ENCODE data around the gene S100A9.
"Not testable (repeated sequence)": the region's sequence is repeated elsewhere in the genome, so short reads cannot be mapped to it uniquely, and the experiment has no call there.

Gene S100A9

GRCh38 chr1:153399401-153400055 is 41.9 kb downstream of the S100A9 start:
- H3K4me3 ChIP-seq (ENCODE audit: low read depth, low read length), result no peak overlapping the region
- no peak for TF ChIP-seq CTCF (IDR thresholded peaks at IDR 0.05; ENCODE audit: low read depth, low read length)

GRCh38 chr1:153400244-153400643 is 42.6 kb downstream of the S100A9 start:
- H3K4me3 ChIP-seq (ENCODE audit: low read depth, low read length), result no peak overlapping the region
- no peak for TF ChIP-seq CTCF (IDR thresholded peaks at IDR 0.05; ENCODE audit: low read depth, low read length)

GRCh38 chr1:153401461-153401860 is 43.8 kb downstream of the S100A9 start:
- TF ChIP-seq CTCF (IDR thresholded peaks at IDR 0.05; ENCODE audit: low read depth, low read length), result no peak
- H3K4me3 ChIP-seq (ENCODE audit: low read depth, low read length), result no peak overlapping the region

- no peak overlapping the region for H3K4me3 ChIP-seq (ENCODE audit: low read depth, low read length)
- TF ChIP-seq CTCF (IDR thresholded peaks at IDR 0.05; ENCODE audit: low read depth, low read length), result no peak
Measured at GRCh38 chr1:153402226-153402625, 44.6 kb downstream of the S100A9 start.

- TF ChIP-seq CTCF (IDR thresholded peaks at IDR 0.05; ENCODE audit: low read depth, low read length), result no peak
- H3K4me3 ChIP-seq (ENCODE audit: low read depth, low read length), result no peak overlapping the region
Measured at GRCh38 chr1:153403421-153404085, 45.9 kb downstream of the S100A9 start.

- TF ChIP-seq CTCF (IDR thresholded peaks at IDR 0.05; ENCODE audit: low read depth, low read length), result no peak
- H3K4me3 ChIP-seq (ENCODE audit: low read depth, low read length), result no peak overlapping the region
Measured at GRCh38 chr1:153404086-153404635, 46.5 kb downstream of the S100A9 start.

GRCh38 chr1:153404768-153405167 is 47.1 kb downstream of the S100A9 start:
- no peak overlapping the region for H3K4me3 ChIP-seq (ENCODE audit: low read depth, low read length)
- TF ChIP-seq CTCF (IDR thresholded peaks at IDR 0.05; ENCODE audit: low read depth, low read length), result 0 out of 2 replicates have a peak, but pooled peaks have one; percentile 12

GRCh38 chr1:153405825-153406599 is 48.4 kb downstream of the S100A9 start:
- not testable (repeated sequence) for H3K4me3 ChIP-seq (ENCODE audit: low read depth, low read length)

- not testable (repeated sequence) for H3K4me3 ChIP-seq (ENCODE audit: low read depth, low read length)
Measured at GRCh38 chr1:153407274-153407673, 49.6 kb downstream of the S100A9 start.
